Activated B cell treated with CpG ODN at 0.5 μM for 24 hours (primary cell): Measurements from ENCODE around the gene AMPD3. TPM values are rescaled to one million over a fixed set of nuclear protein-coding genes. Genes with fewer than 3 reads are reported as not detected.

Experiments
- ATAC-seq: fragments of 200-7000 bp; cut with Tn5 transposase; one replicate; pipeline ENCODE4 v1.10.0; 2021; ENCODE audit warnings: low read depth, mild to moderate bottlenecking, moderate library complexity
- CTCF ChIA-PET: fragments of 350-600 bp; sonication (Branson Sonifier 250); formaldehyde crosslinking; loops from one replicate; lab custom pipeline; 2021; ENCODE audit warnings: antibody characterized with exemption; lab: Charles Lee
- POLR2A ChIA-PET: fragments of 350-600 bp; sonication (Branson Sonifier 250); formaldehyde crosslinking; loops from one replicate; lab custom pipeline; 2021; ENCODE audit warnings: antibody characterized with exemption; lab: Charles Lee
- DNase-seq: peaks from one replicate; pipeline ENCODE4 v3.0.0; 2022
- H3K27ac Mint-ChIP-seq: one replicate; pipeline ENCODE4 v1.8.0; 2020; ENCODE audit warnings: mixed read lengths
- H3K27me3 Mint-ChIP-seq: one replicate; pipeline ENCODE4 v1.8.0; 2021; ENCODE audit warnings: mixed read lengths
- H3K36me3 Mint-ChIP-seq: one replicate; pipeline ENCODE4 v1.8.0; 2021; ENCODE audit warnings: low read depth, mixed read lengths
- H3K4me1 Mint-ChIP-seq: one replicate; pipeline ENCODE4 v1.8.0; 2021; ENCODE audit warnings: mixed read lengths
- H3K4me3 Mint-ChIP-seq: one replicate; pipeline ENCODE4 v1.8.0; 2020; ENCODE audit warnings: mild to moderate bottlenecking, mixed read lengths
- H3K9me3 Mint-ChIP-seq: one replicate; pipeline ENCODE4 v1.8.0; 2020; ENCODE audit warnings: mixed read lengths
- intact Hi-C: fragments of 100-400 bp; cut with micrococcal nuclease; formaldehyde crosslinking; loops from one replicate; pipeline ENCODE4 v1.15.1; 2024
- total RNA-seq: library from RNA; stranded (reverse); gene quantifications from 2 replicates; pipeline ENCODE4 v1.2.3, GENCODE V29; 2022
- TF ChIP-seq, protein P1 (sequence below): fragments of 200-600 bp; IDR thresholded peaks from one replicate; pipeline ENCODE4 v1.8.0; 2022; ENCODE audit warnings: antibody characterized with exemption, mild to moderate bottlenecking

The AMPD3 gene
- total RNA-seq, 1 donor from 2014 or later = 116 TPM

DNA sequence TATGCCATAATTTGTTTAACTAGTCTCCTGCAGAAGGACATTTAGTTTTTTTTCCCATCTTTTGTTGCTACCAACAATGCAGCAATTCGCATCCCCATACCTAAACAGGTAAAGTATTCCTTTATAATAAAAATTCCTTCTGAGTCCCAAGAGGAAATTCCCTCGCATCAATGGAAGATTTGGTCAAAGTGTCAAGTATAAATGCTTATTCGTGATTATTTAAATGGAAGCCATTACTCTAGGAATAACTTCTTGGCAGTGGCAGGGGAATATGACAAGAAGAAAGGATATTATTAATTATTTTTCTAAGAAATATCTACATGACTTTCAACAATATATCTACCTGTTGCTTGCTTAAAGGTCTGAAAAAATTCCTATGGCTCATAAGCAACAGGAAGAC is 60.4 kb downstream of the AMPD3 start:
- CTCF ChIA-PET = interaction anchor here (0.6 to 5.1 kb wide), 5 partner anchors 26 to 138 kb away, joined by 3 to 47 read pairs (median 4); partner anchors contain the start of gene RNF141
- peaks cover 66% of the 10 kb centered on the region for H3K36me3 Mint-ChIP-seq
- ATAC-seq = no peak

GRCh38 chr11:10518123-10518522 is 63.1 kb downstream of the AMPD3 start:
- CTCF ChIA-PET = interaction anchor here (0.7 to 1.9 kb wide), 2 partner anchors 61 to 135 kb away, joined by 3 to 8 read pairs; no protein-coding TSS in a partner anchor
- Mint-ChIP-seq H3K9me3 (no peaks in the 10 kb centered on the region), H3K36me3 (peaks cover 79% of the 10 kb centered on the region), H3K27me3 (no peaks in the 10 kb centered on the region), H3K4me1 (peaks cover 18% of the 10 kb centered on the region), H3K27ac (peak overlapping the region; percentile 63), H3K4me3 (no peak overlapping the region)
- TF ChIP-seq, protein P1, sequence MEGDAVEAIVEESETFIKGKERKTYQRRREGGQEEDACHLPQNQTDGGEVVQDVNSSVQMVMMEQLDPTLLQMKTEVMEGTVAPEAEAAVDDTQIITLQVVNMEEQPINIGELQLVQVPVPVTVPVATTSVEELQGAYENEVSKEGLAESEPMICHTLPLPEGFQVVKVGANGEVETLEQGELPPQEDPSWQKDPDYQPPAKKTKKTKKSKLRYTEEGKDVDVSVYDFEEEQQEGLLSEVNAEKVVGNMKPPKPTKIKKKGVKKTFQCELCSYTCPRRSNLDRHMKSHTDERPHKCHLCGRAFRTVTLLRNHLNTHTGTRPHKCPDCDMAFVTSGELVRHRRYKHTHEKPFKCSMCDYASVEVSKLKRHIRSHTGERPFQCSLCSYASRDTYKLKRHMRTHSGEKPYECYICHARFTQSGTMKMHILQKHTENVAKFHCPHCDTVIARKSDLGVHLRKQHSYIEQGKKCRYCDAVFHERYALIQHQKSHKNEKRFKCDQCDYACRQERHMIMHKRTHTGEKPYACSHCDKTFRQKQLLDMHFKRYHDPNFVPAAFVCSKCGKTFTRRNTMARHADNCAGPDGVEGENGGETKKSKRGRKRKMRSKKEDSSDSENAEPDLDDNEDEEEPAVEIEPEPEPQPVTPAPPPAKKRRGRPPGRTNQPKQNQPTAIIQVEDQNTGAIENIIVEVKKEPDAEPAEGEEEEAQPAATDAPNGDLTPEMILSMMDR = no peak
- intact Hi-C loops = no loop called here
- no peak for ATAC-seq
- DNase-seq = no peak
- POLR2A ChIA-PET = interaction anchor here (2.4 kb wide), 1 partner anchor 23 kb away, joined by 8 read pairs; the partner anchor contains the start of gene RNF141

More for the DNA sequence above, 60.4 kb downstream of the AMPD3 start:
- Mint-ChIP-seq H3K9me3 (no peaks in the 10 kb centered on the region), H3K27ac (peak overlapping the region; percentile 67), H3K4me1 (peaks cover 16% of the 10 kb centered on the region), H3K27me3 (no peaks in the 10 kb centered on the region), H3K4me3 (no peak overlapping the region)
- intact Hi-C loops = no loop called here
- DNase-seq = no peak
- POLR2A ChIA-PET = interaction anchor here (1.8 kb wide), 1 partner anchor 61 kb away, joined by 5 read pairs; the partner anchor contains the start of gene AMPD3
- TF ChIP-seq, protein P1 = no peak

DNA sequence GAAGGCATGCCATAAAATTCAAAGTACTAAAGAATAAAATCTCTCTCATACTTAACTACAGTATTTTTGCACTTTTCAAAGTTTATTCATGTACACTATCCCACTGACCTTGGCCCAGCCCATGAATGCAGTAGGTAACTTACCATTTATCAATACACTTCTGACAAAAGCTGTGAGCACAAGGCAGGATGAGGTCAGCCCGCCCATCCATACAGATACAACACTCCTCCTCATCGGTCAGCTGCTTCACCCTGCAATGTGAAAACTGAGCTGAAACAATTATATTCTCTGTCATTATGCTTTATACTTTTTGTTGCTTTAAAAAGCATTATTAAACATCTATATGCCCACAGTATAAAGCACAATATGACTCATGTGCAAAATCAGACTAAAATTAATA is 63.8 kb downstream of the AMPD3 start:
- CTCF ChIA-PET = no interaction called here
- ATAC-seq = no peak
- TF ChIP-seq, protein P1 = no peak
- Mint-ChIP-seq H3K27ac (no peak overlapping the region), H3K9me3 (no peaks in the 10 kb centered on the region), H3K4me1 (peaks cover 20% of the 10 kb centered on the region), H3K4me3 (no peak overlapping the region), H3K27me3 (no peaks in the 10 kb centered on the region), H3K36me3 (peaks cover 84% of the 10 kb centered on the region)
- no peak for DNase-seq
- POLR2A ChIA-PET = no interaction called here
- intact Hi-C loops = no loop called here

DNA sequence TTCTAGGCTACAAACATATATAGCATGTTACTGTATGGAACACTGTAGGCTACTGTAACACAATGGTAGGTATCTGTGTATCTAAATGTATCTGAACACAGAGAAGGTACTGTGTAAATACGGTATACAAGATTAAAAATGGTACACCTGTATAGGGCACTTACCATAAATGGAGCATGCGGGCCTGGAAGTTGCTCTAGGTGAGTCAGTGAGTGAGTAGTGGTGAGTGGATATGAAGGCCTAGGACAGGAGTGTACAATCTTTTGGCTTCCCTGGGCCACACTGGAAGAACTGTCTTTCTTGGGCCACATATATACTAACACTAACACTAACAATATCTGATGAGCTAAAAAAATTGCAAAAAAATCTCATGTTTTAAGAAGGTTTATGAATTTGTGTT is 64.6 kb downstream of the AMPD3 start:
- ChIA-PET POLR2A (no interaction called here), CTCF (interaction anchor here (1.7 kb wide), 1 partner anchor 106 kb away, joined by 11 read pairs; no protein-coding TSS in a partner anchor)
- peaks cover 14% of the 10 kb centered on the region for H3K4me1 Mint-ChIP-seq
- no peaks in the 10 kb centered on the region for H3K9me3 Mint-ChIP-seq
- DNase-seq (no peak), ATAC-seq (no peak)
- no peak overlapping the region for H3K4me3 Mint-ChIP-seq
- H3K27me3 Mint-ChIP-seq = no peaks in the 10 kb centered on the region
- intact Hi-C loops = no loop called here
- H3K36me3 Mint-ChIP-seq = peaks cover 84% of the 10 kb centered on the region
- TF ChIP-seq, protein P1 = no peak
- no peak overlapping the region for H3K27ac Mint-ChIP-seq

DNA sequence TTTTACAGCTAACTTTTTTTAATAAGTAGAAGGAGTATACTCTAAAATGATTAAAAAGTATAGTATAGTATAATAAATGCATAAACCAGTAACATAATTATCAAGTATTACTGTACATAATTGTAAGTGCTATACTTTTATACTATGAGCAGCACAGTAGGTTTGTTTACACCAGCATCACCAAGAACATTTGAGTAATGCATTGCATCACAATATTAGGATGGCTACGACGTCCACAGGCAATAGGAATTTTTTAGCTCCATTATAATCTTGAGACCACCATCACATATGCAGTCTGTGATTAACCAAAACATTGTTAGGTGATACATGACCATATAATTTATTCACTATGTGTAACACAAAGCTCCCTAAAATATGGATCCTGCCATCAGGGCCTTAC is 65.5 kb downstream of the AMPD3 start:
- peaks cover 86% of the 10 kb centered on the region for H3K36me3 Mint-ChIP-seq
- no peaks in the 10 kb centered on the region for H3K27me3 Mint-ChIP-seq
- ChIA-PET POLR2A (interaction anchor here (0.9 kb wide), 1 partner anchor 21 kb away, joined by 3 read pairs; the partner anchor contains the start of gene RNF141), CTCF (interaction anchor here (1.1 to 1.7 kb wide), 2 partner anchors 58 to 107 kb away, joined by 3 to 11 read pairs; no protein-coding TSS in a partner anchor)
- TF ChIP-seq, protein P1 = no peak
- intact Hi-C loops = no loop called here
- H3K4me3 Mint-ChIP-seq = no peak overlapping the region
- peaks cover 10% of the 10 kb centered on the region for H3K4me1 Mint-ChIP-seq
- ATAC-seq (no peak), DNase-seq (no peak)
- no peak overlapping the region for H3K27ac Mint-ChIP-seq
- H3K9me3 Mint-ChIP-seq = no peaks in the 10 kb centered on the region
